GM12878 (cell line): ENCODE data around the gene MIA. TPM values are rescaled to one million over a fixed set of nuclear protein-coding genes. Genes with fewer than 3 reads are reported as not detected.
"Not testable (repeated sequence)": the region's sequence is repeated elsewhere in the genome, so short reads cannot be mapped to it uniquely, and the experiment has no call there.

ENCODE experiments used
- ATAC-seq: fragments of 200-7000 bp; cut with Tn5 transposase; 3 replicates; pipeline ENCODE4 v1.9.1; 2020; ENCODE audit warnings: mild to moderate bottlenecking, moderate library complexity
- BruUV-seq: library from RNA; stranded (reverse); fragments of 400-500 nt; replicated peaks from 2 replicates; lab custom pipeline; 2021; lab: Mats Ljungman, UMichigan
- CTCF ChIA-PET: fragments of 300-600 bp; sonication (Branson Sonifier 250); formaldehyde crosslinking; extraction: SDS; loops from one replicate; lab custom pipeline; 2021; ENCODE audit warnings: inconsistent platforms; lab: Yijun Ruan, JAX
- POLR2A ChIA-PET: fragments of 350-600 bp; formaldehyde crosslinking; extraction: SDS; loops from one replicate; lab custom pipeline; 2021; ENCODE audit warnings: inconsistent platforms; lab: Charles Lee
- RAD21 ChIA-PET: fragments of 300-600 bp; sonication (Branson Sonifier 250); formaldehyde crosslinking; loops from one replicate; lab custom pipeline; 2023; ENCODE audit warnings: antibody characterized with exemption; ENCODE audit not compliant: unreplicated experiment; lab: Charles Lee
- SMC1A ChIA-PET: fragments of 300-600 bp; sonication (Branson Sonifier 250); formaldehyde crosslinking; loops from one replicate; lab custom pipeline; 2023; ENCODE audit not compliant: unreplicated experiment, uncharacterized antibody; lab: Charles Lee
- DNase-seq: peaks from one replicate; pipeline ENCODE4 v3.0.0-alpha.2; 2011; ENCODE audit warnings: low read depth, low spot score
- FAIRE-seq: peaks from 3 replicates; lab custom pipeline; 2011; peaks lifted over from hg19 to GRCh38; lab: Jason Lieb, UNC
- H2AFZ ChIP-seq: 2 replicates; pipeline ENCODE4 v1.6.0; 2011; ENCODE audit warnings: low read depth, low read length, control low read depth; ENCODE audit not compliant: control insufficient read depth
- H3K27ac ChIP-seq: 2 replicates; pipeline ENCODE4 v1.5.1; 2011; ENCODE audit warnings: control low read depth; ENCODE audit not compliant: control insufficient read depth, insufficient read depth
- H3K27me3 ChIP-seq, 2 experiments: replicated peaks in 1 of 2; 2 replicates each; pipeline versions ENCODE4 v1.6.0 to v1.6.1; 2011; ENCODE audit warnings: low read length in 1 of 2; ENCODE audit not compliant: control insufficient read depth in 2 of 2, insufficient read depth in 2 of 2
- H3K36me3 ChIP-seq, 2 experiments: 2 replicates each; pipeline ENCODE4 v1.5.1; 2011; ENCODE audit warnings: low read length in 1 of 2; ENCODE audit not compliant: control insufficient read depth in 2 of 2, insufficient read depth in 2 of 2
- H3K4me1 ChIP-seq: 2 replicates; pipeline ENCODE4 v1.6.1; 2011; ENCODE audit warnings: mild to moderate bottlenecking, low read length, moderate library complexity, mixed read lengths; ENCODE audit not compliant: control insufficient read depth, insufficient read depth
- H3K4me2 ChIP-seq: 2 replicates; pipeline ENCODE4 v1.6.0; 2011; ENCODE audit warnings: control low read depth; ENCODE audit not compliant: control insufficient read depth, insufficient read depth
- H3K4me3 ChIP-seq: fragments of 200-600 bp; sonication (generic); 2 replicates; pipeline ENCODE4 v1.5.1; 2016
- H3K79me2 ChIP-seq: 2 replicates; pipeline ENCODE4 v1.6.0; 2011; ENCODE audit warnings: low read length; ENCODE audit not compliant: control insufficient read depth, insufficient read depth
- H3K9ac ChIP-seq: 2 replicates; pipeline ENCODE4 v1.8.0; 2011; ENCODE audit warnings: low read length, control low read depth, mixed read lengths; ENCODE audit not compliant: control insufficient read depth, insufficient read depth
- H3K9me3 ChIP-seq: replicated peaks from 3 replicates; pipeline ENCODE4 v1.5.1; 2011; ENCODE audit warnings: mild to moderate bottlenecking, low read length; ENCODE audit not compliant: control insufficient read depth, insufficient read depth
- H4K20me1 ChIP-seq: 2 replicates; pipeline ENCODE4 v1.6.0; 2011; ENCODE audit not compliant: control insufficient read depth, insufficient read depth
- CTCF ChIP-seq, 3 experiments: IDR thresholded peaks in 2 of 3; conservative IDR thresholded peaks in 1 of 3; 2 replicates each; pipeline ENCODE4 v1.5.1; 2011; ENCODE audit warnings: low read depth in 3 of 3, low read length in 3 of 3, mild to moderate bottlenecking in 3 of 3, control low read depth in 2 of 3, moderate library complexity in 2 of 3, inconsistent platforms in 1 of 3, mixed read lengths in 1 of 3; ENCODE audit not compliant: control insufficient read depth in 2 of 3, insufficient read depth in 1 of 3; ENCODE audit errors: extremely low read depth in 1 of 3
- FOXM1 ChIP-seq: IDR thresholded peaks from 2 replicates; pipeline ENCODE4 v1.6.1; 2012; ENCODE audit warnings: low read depth, mild to moderate bottlenecking, inconsistent platforms, low read length, moderate library complexity
- RAD21 ChIP-seq: IDR thresholded peaks from 2 replicates; pipeline ENCODE4 v1.6.1; 2011; ENCODE audit warnings: mild to moderate bottlenecking, low read depth, low read length, moderate library complexity; ENCODE audit not compliant: insufficient read depth
- RUNX3 ChIP-seq: IDR thresholded peaks from 2 replicates; pipeline ENCODE4 v1.6.1; 2012; ENCODE audit warnings: low read length, inconsistent platforms
- SMC3 ChIP-seq: IDR thresholded peaks from 2 replicates; pipeline ENCODE4 v1.6.1; 2011; ENCODE audit warnings: low read length, improper control_type of control experiment, borderline replicate concordance
- WGBS: methylation state at CpG from one replicate; pipeline ENCODE4 v1.1.6; 2016; ENCODE audit warnings: low lambda C conversion rate; ENCODE audit not compliant: insufficient replicate concordance, insufficient coverage; ENCODE audit errors: missing lambda C conversion rate; 5-methylcytosine and 5-hydroxymethylcytosine counted together
- in situ Hi-C: fragments of 300-500 bp; cut with MboI; formaldehyde crosslinking; loops from 9 replicates; pipeline ENCODE4 v1.14.3; 2018; ENCODE audit warnings: mixed read lengths
- intact Hi-C: fragments of 100-400 bp; cut with micrococcal nuclease; formaldehyde crosslinking; loops from one replicate; pipeline ENCODE4 v1.14.2; 2022; ENCODE audit not compliant: unreplicated experiment
- polyA plus RNA-seq, 11 experiments: library from polyadenylated mRNA; depleted of rRNA in 4 of 11; unstranded in 6 of 11; stranded (reverse) in 5 of 11; fragments of >200 nt; fragmentation: Nextera tagmentation in 4 of 11; fragmentation: Illumina TruSeq in 1 of 11; extraction: Ambion mirVana in 4 of 11; extraction: Trizol in 1 of 11; gene quantifications; 1 replicate in 1 of 11; 2 replicates in 10 of 11; pipeline versions ENCODE4 v1.2.1 to v1.2.3, GENCODE V29; 2011 to 2016; ENCODE audit warnings: inconsistent platforms in 2 of 11, missing spikeins in 2 of 11, low read depth in 1 of 11
- total RNA-seq, 4 experiments: library from RNA; depleted of rRNA in 3 of 4; stranded (reverse); fragments of >200 nt in 3 of 4; fragmentation: Illumina TruSeq in 1 of 4; extraction: Trizol in 1 of 4; gene quantifications; 2 replicates each; pipeline versions ENCODE4 v1.2.1 to v1.2.3, GENCODE V29; 2013 to 2021

MIA gene
- total and polyA plus RNA-seq, 10 of the 15 experiments (the other 5 are each of a cell fraction or from before 2014, with no cell fraction given): 0.16 to 2.7 (median 1.4) TPM; not detected in 3

GRCh38 chr19:40819479-40820234 lies 44.3 kb downstream of the MIA start:
- not testable (repeated sequence) for H3K4me2 ChIP-seq, H2AFZ ChIP-seq, BruUV-seq, H3K27me3 ChIP-seq, DNase-seq, H3K4me3 ChIP-seq, H3K79me2 ChIP-seq, H3K9me3 ChIP-seq, H3K27ac ChIP-seq, H3K9ac ChIP-seq, H3K36me3 ChIP-seq, FAIRE-seq, H4K20me1 ChIP-seq
- 33% methylated on average over 6 of the region's 6 CpGs for WGBS
- in situ Hi-C loops (loop anchor here (5.0 kb wide), 1 partner anchor 162 kb away; no protein-coding TSS in a partner anchor), intact Hi-C loops (loop anchor here (1.0 kb wide), 1 partner anchor 157 kb away; no protein-coding TSS in a partner anchor)
- POLR2A ChIA-PET: interaction anchor here (1.0 to 2.9 kb wide), 2 partner anchors 41 to 67 kb away, joined by 4 to 11 read pairs; partner anchors contain the start of gene RAB4B
- TF ChIP-seq CTCF (IDR thresholded peaks at IDR 0.05 in 2 of 3, conservative IDR thresholded peaks at IDR 0.05 in 1 of 3; ENCODE audit: control insufficient read depth in 2 of 3, extremely low read depth in 1 of 3, insufficient read depth in 1 of 3, low read depth in 3 of 3, low read length in 3 of 3) (peak; percentile 55 to 70 (median 58); a peak in 5 of 6 replicates), SMC3 (peak; percentile 73), RUNX3 (peak; percentile 23; the same call in 1 of the 2 replicates), RAD21 (peak; percentile 69), FOXM1 (0 out of 2 replicates have a peak, but pooled peaks have one; percentile 24)
- SMC1A ChIA-PET: interaction anchor here (0.7 to 3.2 kb wide), 13 partner anchors 9 to 828 kb away, joined by 3 to 56 read pairs (median 5); partner anchors contain the start of genes ACTMAP, COQ8B, ITPKC and NUMBL
- RAD21 ChIA-PET: interaction anchor here (0.5 to 2.8 kb wide), 14 partner anchors 13 to 588 kb away, joined by 3 to 46 read pairs (median 4); partner anchors contain the start of genes EGLN2 and RAB4B
- peak; percentile 43 for ATAC-seq
- CTCF ChIA-PET: interaction anchor here (0.6 to 3.5 kb wide), 33 partner anchors 12 to 270 kb away, joined by 3 to 76 read pairs (median 4); partner anchors contain the start of genes ACTMAP, EGLN2, NUMBL and RAB4B
- H3K4me1 ChIP-seq: peaks cover 11% of the 10 kb centered on the region
